CD4-positive, alpha-beta T cell treated with Interleukin-4 for 1 hour (primary cell): Measurements from ENCODE around the gene TSPYL4.
A peak's percentile ranks its signal among the peaks of the same experiment; 100 is the strongest.

ENCODE experiments used
- DNase-seq, 2 donors: peaks; one replicate each; pipeline ENCODE4 v3.0.0-alpha.2; 2020 to 2022

The TSPYL4 gene

GRCh38 chr6:116268589-116269293 is 14.9 kb upstream of the TSPYL4 start:
- DNase-seq, result peak in 1 of 2 donors; percentile 79

GRCh38 chr6:116267836-116268588 is 14.1 kb upstream of the TSPYL4 start:
- DNase-seq, result no peak

- DNase-seq, result no peak
Observed at GRCh38 chr6:116266803-116267202, 12.9 kb upstream of the TSPYL4 start.

GRCh38 chr6:116265041-116265829 is 11.4 kb upstream of the TSPYL4 start:
- DNase-seq, result no peak

- DNase-seq, result no peak
Observed at GRCh38 chr6:116263353-116263752, 9.5 kb upstream of the TSPYL4 start.

- DNase-seq, result no peak
Observed at GRCh38 chr6:116258520-116258919, 4.6 kb upstream of the TSPYL4 start.

GRCh38 chr6:116256694-116257093 is 2.8 kb upstream of the TSPYL4 start:
- no peak for DNase-seq

- DNase-seq, result no peak
Observed at GRCh38 chr6:116255246-116255800, 1.4 kb upstream of the TSPYL4 start.

- DNase-seq, result no peak
Observed at GRCh38 chr6:116254297-116255056, 602 bp upstream of the TSPYL4 start.

GRCh38 chr6:116253188-116253504 is 729 bp downstream of the TSPYL4 start:
- DNase-seq, result no peak

- no peak for DNase-seq
Observed at GRCh38 chr6:116251568-116252384, 2.1 kb downstream of the TSPYL4 start.

- DNase-seq, result no peak
Observed at GRCh38 chr6:116248577-116248976, 5.3 kb downstream of the TSPYL4 start.

- DNase-seq, result no peak
Observed at GRCh38 chr6:116247285-116247684, 6.6 kb downstream of the TSPYL4 start.

- no peak for DNase-seq
Observed at GRCh38 chr6:116246089-116246488, 7.8 kb downstream of the TSPYL4 start.

- DNase-seq, result no peak
Observed at GRCh38 chr6:116244284-116244683, 9.6 kb downstream of the TSPYL4 start.

- no peak for DNase-seq
Observed at GRCh38 chr6:116239856-116240255, 14.0 kb downstream of the TSPYL4 start.

GRCh38 chr6:116239256-116239655 is 14.6 kb downstream of the TSPYL4 start:
- no peak for DNase-seq

- no peak for DNase-seq
Observed at GRCh38 chr6:116238083-116238482, 15.8 kb downstream of the TSPYL4 start.

- DNase-seq, result no peak
Observed at GRCh38 chr6:116234689-116235088, 19.2 kb downstream of the TSPYL4 start.

GRCh38 chr6:116229287-116229913 is 24.5 kb downstream of the TSPYL4 start:
- no peak for DNase-seq

- DNase-seq, result no peak
Observed at GRCh38 chr6:116223355-116223754, 30.5 kb downstream of the TSPYL4 start.
